Breast epithelium (tissue), 4 donors: Measurements from ENCODE around the gene POU6F1. TPM values are rescaled to one million over a fixed set of nuclear protein-coding genes. Genes with fewer than 3 reads are reported as not detected.

Experiments
- DNase-seq, 2 donors: peaks; one replicate each; pipeline ENCODE4 v3.0.0-alpha.2; 2019; ENCODE audit warnings: low spot score in 2 of 2
- H3K27ac ChIP-seq, 2 donors: fragments of 200-600 bp; sonication (generic) in 1 of 2; one replicate each; pipeline ENCODE4 v1.5.1; 2016 to 2019; ENCODE audit warnings: mild to moderate bottlenecking in 1 of 2
- H3K27me3 ChIP-seq, 2 donors: fragments of 200-600 bp; sonication (generic) in 1 of 2; one replicate each; pipeline versions ENCODE4 v1.5.1 to v1.6.0; 2017 to 2019; ENCODE audit warnings: control low read depth in 1 of 2, mild to moderate bottlenecking in 1 of 2
- H3K36me3 ChIP-seq: fragments of 200-600 bp; one replicate; pipeline ENCODE4 v1.5.1; 2019
- H3K4me1 ChIP-seq, 2 donors: fragments of 200-600 bp; sonication (generic); one replicate each; pipeline ENCODE4 v1.5.1; 2016 to 2019; ENCODE audit warnings: control low read depth in 1 of 2
- H3K4me3 ChIP-seq, 3 donors: fragments of 200-600 bp; sonication (generic); 1 replicate in 2 of 3; 2 replicates in 1 of 3; pipeline ENCODE4 v1.5.1; 2016 to 2019; ENCODE audit warnings: mild to moderate bottlenecking in 3 of 3, moderate library complexity in 2 of 3
- H3K9me3 ChIP-seq, 2 donors: fragments of 200-600 bp; sonication (generic) in 1 of 2; one replicate each; pipeline ENCODE4 v1.5.1; 2016 to 2019; ENCODE audit warnings: control low read depth in 1 of 2
- POLR2A ChIP-seq: fragments of 450-650 bp; IDR thresholded peaks from one replicate; pipeline ENCODE4 v1.6.1; 2016; ENCODE audit warnings: antibody characterized with exemption, mild to moderate bottlenecking, moderate library complexity
- POLR2AphosphoS5 ChIP-seq, 3 donors: sonication (generic); formaldehyde crosslinking; IDR thresholded peaks; one replicate each; pipeline ENCODE4 v1.6.1; 2017; ENCODE audit warnings: antibody characterized with exemption in 3 of 3
- intact Hi-C: fragments of 100-400 bp; cut with DNase I; formaldehyde crosslinking; loops from one replicate; pipeline ENCODE4 v1.15.1; 2023; ENCODE audit warnings: low total_unique reads
- total RNA-seq, 3 donors: library from RNA; depleted of rRNA; stranded (reverse); fragments of >200 nt; gene quantifications; one replicate each; pipeline ENCODE4 v1.1.0, GENCODE V29; 2016
- TF ChIP-seq, protein P1 (sequence below), 3 donors: fragments of 450-650 bp; IDR thresholded peaks; one replicate each; pipeline ENCODE4 v1.5.1; 2016 to 2017; ENCODE audit warnings: antibody characterized with exemption in 3 of 3, mild to moderate bottlenecking in 3 of 3, moderate library complexity in 3 of 3

Gene POU6F1
- total RNA-seq, 3 donors from 2014 or later: 10.5 to 23.3 (median 15.2) TPM

DNA sequence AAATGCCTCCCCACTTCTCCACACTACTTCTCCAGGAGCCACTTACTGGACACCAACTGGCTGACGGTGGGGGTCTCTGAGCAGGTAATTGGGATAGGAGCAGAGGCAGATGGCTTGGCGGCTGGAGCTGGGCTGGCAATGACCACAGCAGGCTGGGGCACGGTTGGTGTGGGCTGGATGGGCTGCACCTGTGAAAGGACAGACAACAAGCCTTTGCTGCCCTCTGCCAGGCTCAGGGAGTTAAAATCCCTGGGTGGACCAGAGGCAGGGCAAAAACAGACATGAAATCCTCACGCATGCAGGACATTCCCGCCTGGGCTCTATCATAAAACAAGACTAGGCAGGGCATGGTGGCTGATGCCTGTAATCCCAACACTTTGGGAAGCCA, 25.6 kb downstream of the POU6F1 start:
- Histone ChIP-seq H3K27ac (no peak overlapping the region), H3K36me3 (peaks cover 1% of the 10 kb centered on the region), H3K4me1 (no peaks in the 10 kb centered on the region), H3K27me3 (no peaks in the 10 kb centered on the region), H3K9me3 (no peaks in the 10 kb centered on the region), H3K4me3 (no peak overlapping the region)
- TF ChIP-seq POLR2A (no peak), POLR2AphosphoS5 (IDR thresholded peaks at IDR 0.05) (no peak)
- TF ChIP-seq, protein P1, sequence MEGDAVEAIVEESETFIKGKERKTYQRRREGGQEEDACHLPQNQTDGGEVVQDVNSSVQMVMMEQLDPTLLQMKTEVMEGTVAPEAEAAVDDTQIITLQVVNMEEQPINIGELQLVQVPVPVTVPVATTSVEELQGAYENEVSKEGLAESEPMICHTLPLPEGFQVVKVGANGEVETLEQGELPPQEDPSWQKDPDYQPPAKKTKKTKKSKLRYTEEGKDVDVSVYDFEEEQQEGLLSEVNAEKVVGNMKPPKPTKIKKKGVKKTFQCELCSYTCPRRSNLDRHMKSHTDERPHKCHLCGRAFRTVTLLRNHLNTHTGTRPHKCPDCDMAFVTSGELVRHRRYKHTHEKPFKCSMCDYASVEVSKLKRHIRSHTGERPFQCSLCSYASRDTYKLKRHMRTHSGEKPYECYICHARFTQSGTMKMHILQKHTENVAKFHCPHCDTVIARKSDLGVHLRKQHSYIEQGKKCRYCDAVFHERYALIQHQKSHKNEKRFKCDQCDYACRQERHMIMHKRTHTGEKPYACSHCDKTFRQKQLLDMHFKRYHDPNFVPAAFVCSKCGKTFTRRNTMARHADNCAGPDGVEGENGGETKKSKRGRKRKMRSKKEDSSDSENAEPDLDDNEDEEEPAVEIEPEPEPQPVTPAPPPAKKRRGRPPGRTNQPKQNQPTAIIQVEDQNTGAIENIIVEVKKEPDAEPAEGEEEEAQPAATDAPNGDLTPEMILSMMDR (IDR thresholded peaks at IDR 0.05): no peak
- no peak for DNase-seq
- intact Hi-C loops: no loop called here

- H3K27me3 ChIP-seq: no peaks in the 10 kb centered on the region
- H3K27ac ChIP-seq: no peak overlapping the region
- intact Hi-C loops: no loop called here
- no peak overlapping the region for H3K4me3 ChIP-seq
- DNase-seq: no peak
- no peaks in the 10 kb centered on the region for H3K4me1 ChIP-seq
- no peaks in the 10 kb centered on the region for H3K9me3 ChIP-seq
- TF ChIP-seq, protein P1 (IDR thresholded peaks at IDR 0.05): no peak
- no peak for TF ChIP-seq POLR2A
- H3K36me3 ChIP-seq: no peaks in the 10 kb centered on the region
Measured at GRCh38 chr12:51191516-51192283, 26.2 kb downstream of the POU6F1 start.

- Histone ChIP-seq H3K27me3 (no peaks in the 10 kb centered on the region), H3K4me1 (no peaks in the 10 kb centered on the region), H3K27ac (no peak overlapping the region), H3K9me3 (no peaks in the 10 kb centered on the region), H3K4me3 (no peak overlapping the region), H3K36me3 (no peaks in the 10 kb centered on the region)
- no peak for DNase-seq
- intact Hi-C loops: no loop called here
- TF ChIP-seq POLR2AphosphoS5 (IDR thresholded peaks at IDR 0.05): no peak
- TF ChIP-seq, protein P1 (IDR thresholded peaks at IDR 0.05): no peak
- no peak for TF ChIP-seq POLR2A
Measured at GRCh38 chr12:51190820-51191219, 27.0 kb downstream of the POU6F1 start.

GRCh38 chr12:51189790-51190355, 28.0 kb downstream of the POU6F1 start:
- TF ChIP-seq POLR2A (no peak), POLR2AphosphoS5 (IDR thresholded peaks at IDR 0.05) (no peak)
- TF ChIP-seq, protein P1 (IDR thresholded peaks at IDR 0.05): no peak
- Histone ChIP-seq H3K27me3 (no peaks in the 10 kb centered on the region), H3K9me3 (no peaks in the 10 kb centered on the region), H3K36me3 (no peaks in the 10 kb centered on the region), H3K4me1 (no peaks in the 10 kb centered on the region), H3K4me3 (no peak overlapping the region), H3K27ac (no peak overlapping the region)
- DNase-seq: no peak
- intact Hi-C loops: no loop called here

DNA sequence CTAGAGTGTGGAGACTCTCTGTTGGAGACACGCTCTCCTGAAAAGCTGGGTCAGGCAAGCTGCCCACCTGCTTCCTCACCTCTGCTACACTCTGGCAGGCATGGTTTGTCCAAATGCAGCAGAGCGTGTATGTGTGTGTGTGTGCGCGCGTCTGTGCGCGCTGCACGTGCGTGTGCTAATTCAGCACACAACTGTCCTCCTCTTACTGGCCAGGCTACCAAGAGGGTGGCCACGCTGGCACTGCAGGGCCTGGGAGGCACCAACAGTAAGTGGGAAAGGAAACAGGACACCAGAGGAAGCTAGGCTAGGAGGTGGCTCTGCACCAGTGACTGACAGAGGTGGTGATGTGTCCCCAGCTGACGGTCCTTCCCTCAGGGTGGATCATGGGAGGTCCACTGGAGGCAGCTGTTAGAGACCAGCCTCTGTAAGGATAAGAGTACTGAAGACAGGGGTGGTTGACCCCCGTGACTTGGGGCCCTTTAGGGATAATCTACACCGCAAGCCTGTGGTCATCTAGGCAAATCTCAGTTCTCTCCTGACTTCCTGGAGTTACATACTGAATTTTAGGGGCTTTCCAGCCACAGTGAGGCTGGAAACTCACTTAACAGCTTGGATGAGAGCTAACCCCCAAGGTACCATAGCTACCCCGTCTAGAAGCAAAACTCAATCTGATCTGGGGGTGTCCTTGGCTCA, 29.4 kb downstream of the POU6F1 start:
- TF ChIP-seq, protein P1 (IDR thresholded peaks at IDR 0.05): no peak
- TF ChIP-seq POLR2A: no peak
- TF ChIP-seq POLR2AphosphoS5 (IDR thresholded peaks at IDR 0.05): no peak

More for the DNA sequence above, 29.4 kb downstream of the POU6F1 start:
- H3K4me3 ChIP-seq: no peak overlapping the region
- DNase-seq: no peak
- H3K36me3 ChIP-seq: no peaks in the 10 kb centered on the region
- no peaks in the 10 kb centered on the region for H3K9me3 ChIP-seq
- intact Hi-C loops: no loop called here
- H3K4me1 ChIP-seq: no peaks in the 10 kb centered on the region
- H3K27ac ChIP-seq: no peak overlapping the region
- H3K27me3 ChIP-seq: no peaks in the 10 kb centered on the region
